Fibroblast of the aortic adventitia (primary cell): ENCODE data around the gene RNF13. TPM values are rescaled to one million over a fixed set of nuclear protein-coding genes. Genes with fewer than 3 reads are reported as not detected.
"Not testable (repeated sequence)": the region's sequence is repeated elsewhere in the genome, so short reads cannot be mapped to it uniquely, and the experiment has no call there.

ENCODE experiments used
- DNase-seq: peaks from one replicate; pipeline ENCODE4 v3.0.0-alpha.2; 2010; ENCODE audit warnings: low read depth
- H3K4me3 ChIP-seq: 2 replicates; pipeline ENCODE4 v1.5.1; 2011; ENCODE audit warnings: low read depth, mild to moderate bottlenecking, control low read depth, low read length, moderate library complexity
- total RNA-seq: library from RNA; depleted of rRNA; stranded (reverse); fragments of >200 nt; gene quantifications from 2 replicates; pipeline ENCODE4 v1.2.3, GENCODE V29; 2012; ENCODE audit warnings: low replicate concordance
- TF ChIP-seq, protein P1 (sequence below): IDR thresholded peaks from 2 replicates; pipeline ENCODE4 v1.5.1; 2011; ENCODE audit warnings: mild to moderate bottlenecking, low read length, control low read depth, inconsistent platforms; ENCODE audit not compliant: insufficient read depth

The RNF13 gene
- total RNA-seq, 1 donor, result 68.8 TPM

GRCh38 chr3:149831321-149831720, 18.3 kb downstream of the RNF13 start:
- H3K4me3 ChIP-seq, result no peak overlapping the region
- TF ChIP-seq, protein P1, sequence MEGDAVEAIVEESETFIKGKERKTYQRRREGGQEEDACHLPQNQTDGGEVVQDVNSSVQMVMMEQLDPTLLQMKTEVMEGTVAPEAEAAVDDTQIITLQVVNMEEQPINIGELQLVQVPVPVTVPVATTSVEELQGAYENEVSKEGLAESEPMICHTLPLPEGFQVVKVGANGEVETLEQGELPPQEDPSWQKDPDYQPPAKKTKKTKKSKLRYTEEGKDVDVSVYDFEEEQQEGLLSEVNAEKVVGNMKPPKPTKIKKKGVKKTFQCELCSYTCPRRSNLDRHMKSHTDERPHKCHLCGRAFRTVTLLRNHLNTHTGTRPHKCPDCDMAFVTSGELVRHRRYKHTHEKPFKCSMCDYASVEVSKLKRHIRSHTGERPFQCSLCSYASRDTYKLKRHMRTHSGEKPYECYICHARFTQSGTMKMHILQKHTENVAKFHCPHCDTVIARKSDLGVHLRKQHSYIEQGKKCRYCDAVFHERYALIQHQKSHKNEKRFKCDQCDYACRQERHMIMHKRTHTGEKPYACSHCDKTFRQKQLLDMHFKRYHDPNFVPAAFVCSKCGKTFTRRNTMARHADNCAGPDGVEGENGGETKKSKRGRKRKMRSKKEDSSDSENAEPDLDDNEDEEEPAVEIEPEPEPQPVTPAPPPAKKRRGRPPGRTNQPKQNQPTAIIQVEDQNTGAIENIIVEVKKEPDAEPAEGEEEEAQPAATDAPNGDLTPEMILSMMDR, result no peak
- DNase-seq, result no peak

- no peak overlapping the region for H3K4me3 ChIP-seq
- DNase-seq, result peak; percentile 21
These were observed 19.1 kb downstream of the RNF13 start for GRCh38 chr3:149832086-149832485.

DNA sequence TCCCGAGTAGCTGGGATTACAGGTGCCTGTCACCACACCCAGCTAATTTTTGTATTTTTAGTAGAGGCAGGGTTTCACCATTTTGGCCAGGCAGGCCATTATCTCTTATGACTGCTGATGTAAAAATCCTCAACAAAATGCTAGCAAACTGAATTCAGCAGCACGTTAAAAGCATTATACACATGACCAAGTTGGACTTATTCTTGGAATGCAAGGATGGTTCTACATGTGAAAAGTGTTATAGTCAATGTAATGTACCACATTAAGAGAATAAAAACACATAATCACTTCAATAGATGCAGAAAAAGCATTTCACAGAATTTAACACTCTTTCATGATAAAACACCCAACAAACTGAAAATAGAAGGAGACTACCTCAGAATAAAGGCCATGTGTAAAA, 20.2 kb downstream of the RNF13 start:
- TF ChIP-seq, protein P1, result no peak
- no peak for DNase-seq
- no peak overlapping the region for H3K4me3 ChIP-seq

More at GRCh38 chr3:149832086-149832485, 19.1 kb downstream of the RNF13 start:
- TF ChIP-seq, protein P1, result no peak

- not testable (repeated sequence) for H3K4me3 ChIP-seq, DNase-seq
These were observed 25.5 kb downstream of the RNF13 start for GRCh38 chr3:149838491-149838890.

DNA sequence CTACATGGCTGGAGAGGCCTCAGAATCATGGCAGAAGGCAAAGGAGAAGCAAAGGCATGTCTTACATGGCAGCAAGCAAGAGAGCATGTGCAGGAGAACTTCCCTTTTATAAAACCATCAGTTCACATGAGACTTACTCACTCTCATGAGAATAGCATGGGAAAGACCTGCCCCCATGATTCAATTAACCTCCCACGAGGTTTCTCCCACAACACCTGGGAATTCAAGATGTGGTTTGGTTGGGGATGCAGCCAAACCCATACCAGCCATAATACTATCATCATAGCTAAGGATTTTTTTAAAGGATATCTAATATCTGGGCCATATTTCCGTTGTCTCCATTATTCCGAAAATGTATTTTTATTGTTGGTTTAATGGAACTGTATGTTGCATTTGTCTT, 26.5 kb downstream of the RNF13 start:
- H3K4me3 ChIP-seq, DNase-seq: not testable (repeated sequence)

- H3K4me3 ChIP-seq, result no peak overlapping the region
- TF ChIP-seq, protein P1, result no peak
- DNase-seq, result no peak
These were observed 26.9 kb downstream of the RNF13 start for GRCh38 chr3:149839896-149840295.

- DNase-seq, result no peak
- no peak overlapping the region for H3K4me3 ChIP-seq
- TF ChIP-seq, protein P1, result no peak
These were observed 30.5 kb downstream of the RNF13 start for GRCh38 chr3:149843502-149843901.

DNA sequence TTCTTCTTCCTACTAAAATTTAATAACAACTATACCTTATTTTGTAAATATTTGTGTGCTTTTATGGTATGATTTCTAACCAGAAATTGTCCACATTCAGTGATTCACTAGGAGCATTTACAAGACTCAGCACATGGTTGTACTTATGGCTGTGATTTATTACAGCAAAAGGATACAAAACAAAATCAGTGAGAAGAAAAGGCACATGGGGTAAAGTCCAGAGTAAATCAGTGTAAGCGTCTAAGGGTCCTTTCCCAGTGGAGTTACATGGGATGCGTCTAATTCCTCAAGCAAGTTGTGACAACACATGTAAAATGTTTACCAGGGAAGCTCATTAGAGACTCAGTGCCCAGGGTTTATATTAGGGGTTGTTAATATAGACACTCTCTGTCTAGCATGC, 31.1 kb downstream of the RNF13 start:
- DNase-seq, result no peak
- H3K4me3 ChIP-seq, result no peak overlapping the region
- TF ChIP-seq, protein P1, result no peak
